Astrocyte of the spinal cord (primary cell): Measurements from ENCODE around the gene GRPR.
A peak's percentile ranks its signal among the peaks of the same experiment; 100 is the strongest.

Experiments used
- DNase-seq: peaks from one replicate; pipeline ENCODE4 v3.0.0; 2011; ENCODE audit warnings: low read depth, low spot score
- H3K4me3 ChIP-seq: 2 replicates; pipeline ENCODE4 v1.5.1; 2011; ENCODE audit warnings: low read depth, mild to moderate bottlenecking, low read length, moderate library complexity
- in situ Hi-C: cut with HindIII; loops from 2 replicates; pipeline ENCODE4 v1.10.0; 2017; ENCODE audit warnings: low sequenced_read_pairs
- TF ChIP-seq, protein P1 (sequence below): IDR thresholded peaks from 2 replicates; pipeline ENCODE4 v1.5.1; 2012; ENCODE audit warnings: low read depth, mild to moderate bottlenecking, low read length, inconsistent platforms

GRPR gene

DNA sequence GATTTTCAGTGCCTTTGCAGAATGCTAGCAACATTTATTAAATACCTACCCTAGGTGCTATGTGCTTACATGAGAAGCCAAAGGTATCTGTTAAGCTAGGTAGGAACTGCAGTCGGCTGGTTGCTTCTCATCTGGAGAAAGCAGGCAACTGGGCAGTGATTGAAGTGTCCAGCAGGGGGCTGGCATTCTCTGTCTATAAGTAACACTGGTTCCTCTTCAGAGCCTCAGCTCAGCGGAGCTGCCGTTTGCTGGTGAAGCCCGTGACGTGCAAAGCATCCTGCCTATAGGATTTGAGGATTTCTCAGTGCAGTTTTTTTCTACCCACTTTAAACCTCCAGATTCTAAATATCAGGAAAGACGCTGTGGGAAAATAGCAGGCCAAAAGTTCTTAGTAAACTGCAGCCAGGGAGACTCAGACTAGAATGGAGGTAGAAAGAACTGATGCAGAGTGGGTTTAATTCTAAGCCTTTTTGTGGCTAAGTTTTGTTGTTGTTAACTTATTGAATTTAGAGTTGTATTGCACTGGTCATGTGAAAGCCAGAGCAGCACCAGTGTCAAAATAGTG lies at the start of gene GRPR:
Gene GRPR (plus strand): TSS at position 344 of the 565 bp plus-strand sequence. CDS start 389 bp downstream, outside the sequence.
- TF ChIP-seq, protein P1, sequence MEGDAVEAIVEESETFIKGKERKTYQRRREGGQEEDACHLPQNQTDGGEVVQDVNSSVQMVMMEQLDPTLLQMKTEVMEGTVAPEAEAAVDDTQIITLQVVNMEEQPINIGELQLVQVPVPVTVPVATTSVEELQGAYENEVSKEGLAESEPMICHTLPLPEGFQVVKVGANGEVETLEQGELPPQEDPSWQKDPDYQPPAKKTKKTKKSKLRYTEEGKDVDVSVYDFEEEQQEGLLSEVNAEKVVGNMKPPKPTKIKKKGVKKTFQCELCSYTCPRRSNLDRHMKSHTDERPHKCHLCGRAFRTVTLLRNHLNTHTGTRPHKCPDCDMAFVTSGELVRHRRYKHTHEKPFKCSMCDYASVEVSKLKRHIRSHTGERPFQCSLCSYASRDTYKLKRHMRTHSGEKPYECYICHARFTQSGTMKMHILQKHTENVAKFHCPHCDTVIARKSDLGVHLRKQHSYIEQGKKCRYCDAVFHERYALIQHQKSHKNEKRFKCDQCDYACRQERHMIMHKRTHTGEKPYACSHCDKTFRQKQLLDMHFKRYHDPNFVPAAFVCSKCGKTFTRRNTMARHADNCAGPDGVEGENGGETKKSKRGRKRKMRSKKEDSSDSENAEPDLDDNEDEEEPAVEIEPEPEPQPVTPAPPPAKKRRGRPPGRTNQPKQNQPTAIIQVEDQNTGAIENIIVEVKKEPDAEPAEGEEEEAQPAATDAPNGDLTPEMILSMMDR, result peak; percentile 80
- in situ Hi-C loops, result no loop called here
- DNase-seq, result peak; percentile 87
- no peak within 1 kb of the TSS for H3K4me3 ChIP-seq

DNA sequence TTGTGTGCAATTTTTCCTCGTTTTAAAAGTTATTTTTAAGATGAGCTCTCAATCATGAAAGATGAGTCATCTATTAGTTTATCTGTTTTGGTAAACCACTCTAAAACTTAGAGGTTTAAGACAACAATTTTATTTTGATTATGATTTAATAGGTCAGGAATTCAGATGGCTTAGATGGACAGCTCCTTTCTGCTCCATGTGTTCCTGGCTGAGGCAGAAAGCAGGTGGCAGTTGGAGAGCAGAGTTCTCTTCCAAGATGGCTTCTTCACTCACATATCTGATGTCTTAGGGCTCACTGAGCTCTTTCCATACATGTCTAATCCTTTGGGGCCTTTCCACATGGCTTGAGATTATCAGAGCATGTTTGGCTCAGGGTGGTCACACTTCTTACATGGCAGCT lies 48.3 kb upstream of the GRPR start:
- TF ChIP-seq, protein P1, result no peak
- DNase-seq, result no peak
- no peak overlapping the region for H3K4me3 ChIP-seq
- in situ Hi-C loops, result no loop called here

DNA sequence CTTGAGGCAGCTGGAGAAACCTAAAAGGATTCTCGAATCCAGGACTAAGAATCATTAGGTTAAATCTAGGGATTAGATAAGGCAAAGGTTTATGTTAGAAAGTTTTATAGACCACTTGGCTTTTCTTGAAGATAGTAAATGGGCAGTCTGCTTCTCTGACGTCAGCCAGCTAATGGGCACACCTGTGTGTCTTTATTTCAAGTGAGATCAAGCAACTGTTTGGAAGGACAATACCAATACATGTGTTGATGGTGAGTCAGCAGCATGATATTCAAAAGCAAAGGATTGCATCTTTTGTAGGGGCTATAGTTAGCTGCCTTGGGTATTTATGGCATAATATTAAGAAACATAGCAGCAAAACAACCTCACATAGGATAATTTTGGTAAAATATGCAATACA lies 46.5 kb upstream of the GRPR start:
- in situ Hi-C loops, result no loop called here
- TF ChIP-seq, protein P1, result no peak
- DNase-seq, result no peak
- no peak overlapping the region for H3K4me3 ChIP-seq

DNA sequence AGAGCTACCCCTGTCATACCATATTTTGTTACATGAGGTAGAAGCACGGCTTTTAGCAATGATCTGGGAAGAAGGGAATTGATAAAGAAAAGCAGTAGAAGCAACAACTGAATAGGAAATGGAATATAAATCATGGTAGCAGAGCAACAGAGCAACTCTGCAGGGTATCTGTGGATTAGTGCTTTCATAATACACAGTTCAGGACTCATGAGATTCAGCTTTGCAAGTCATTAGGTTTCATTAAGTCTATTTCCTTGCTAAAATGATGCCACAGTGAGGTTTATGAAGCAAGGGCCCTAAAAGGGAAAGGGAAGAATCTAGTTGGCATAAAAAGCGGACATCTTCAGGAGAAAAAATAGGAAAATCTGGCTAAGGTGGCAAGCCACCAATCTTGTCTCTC lies 45.6 kb upstream of the GRPR start:
- TF ChIP-seq, protein P1, result no peak
- DNase-seq, result no peak
- in situ Hi-C loops, result no loop called here
- no peak overlapping the region for H3K4me3 ChIP-seq

DNA sequence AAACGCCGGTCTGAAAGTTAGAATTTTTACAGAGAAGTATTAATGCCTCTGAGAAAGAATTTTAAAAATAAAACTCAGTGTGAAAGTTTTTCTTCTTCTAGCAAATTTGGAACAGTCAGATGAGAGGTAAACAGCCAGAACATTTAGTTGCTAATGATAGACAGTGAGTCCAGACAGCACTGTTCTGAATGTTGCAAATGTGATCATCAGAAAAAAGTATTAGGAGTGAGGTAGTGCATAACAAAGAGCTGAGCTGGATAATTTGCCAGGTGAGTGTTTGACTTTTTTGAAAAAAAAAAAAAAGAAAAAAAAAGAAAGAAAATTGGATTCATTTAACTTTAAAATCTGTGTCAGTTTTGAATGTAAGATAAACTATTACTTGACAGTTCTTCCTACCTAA lies 42.0 kb upstream of the GRPR start:
- H3K4me3 ChIP-seq, result no peak overlapping the region
- TF ChIP-seq, protein P1, result no peak
- in situ Hi-C loops, result no loop called here
- DNase-seq, result no peak

DNA sequence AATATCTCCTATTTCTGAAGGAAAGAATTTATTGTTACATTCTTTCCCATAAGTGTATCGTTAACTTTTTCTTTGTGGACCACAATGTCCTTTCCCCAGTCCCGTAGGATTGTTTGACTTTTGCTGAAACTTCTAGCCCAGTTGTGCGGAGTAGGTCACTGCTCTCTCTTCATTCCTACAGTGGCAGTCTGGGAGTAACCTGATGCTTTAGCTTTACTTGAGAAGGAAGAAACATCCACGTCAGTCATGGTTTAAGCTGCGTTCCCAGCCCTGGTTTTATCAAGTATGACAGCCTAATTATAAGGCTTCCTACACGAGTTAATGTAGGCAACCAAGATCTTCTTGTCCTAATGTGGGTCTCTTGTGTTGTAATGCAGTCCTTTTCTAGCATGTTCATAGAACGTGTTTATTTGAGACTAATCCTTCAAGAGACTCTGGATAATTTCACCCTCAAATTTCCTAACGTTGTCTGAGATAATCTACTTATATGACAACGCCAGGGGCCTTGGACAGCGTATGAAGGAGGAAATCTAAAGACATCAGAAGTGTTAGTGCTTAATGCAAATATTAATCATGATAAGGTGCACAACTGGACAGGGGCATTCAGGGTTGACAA lies 40.8 kb upstream of the GRPR start:
- H3K4me3 ChIP-seq, result no peak overlapping the region
- in situ Hi-C loops, result no loop called here
- TF ChIP-seq, protein P1, result no peak
- DNase-seq, result no peak
